HG03439 (cell line): ENCODE measurements around the gene TSPAN11.

ENCODE experiments used
- ATAC-seq: cut with Tn5 transposase; IDR thresholded peaks from one replicate; pipeline ENCODE4 v1.9.1; 2021; ENCODE audit warnings: mild to moderate bottlenecking, moderate library complexity; ENCODE audit not compliant: unreplicated experiment

Gene TSPAN11

DNA sequence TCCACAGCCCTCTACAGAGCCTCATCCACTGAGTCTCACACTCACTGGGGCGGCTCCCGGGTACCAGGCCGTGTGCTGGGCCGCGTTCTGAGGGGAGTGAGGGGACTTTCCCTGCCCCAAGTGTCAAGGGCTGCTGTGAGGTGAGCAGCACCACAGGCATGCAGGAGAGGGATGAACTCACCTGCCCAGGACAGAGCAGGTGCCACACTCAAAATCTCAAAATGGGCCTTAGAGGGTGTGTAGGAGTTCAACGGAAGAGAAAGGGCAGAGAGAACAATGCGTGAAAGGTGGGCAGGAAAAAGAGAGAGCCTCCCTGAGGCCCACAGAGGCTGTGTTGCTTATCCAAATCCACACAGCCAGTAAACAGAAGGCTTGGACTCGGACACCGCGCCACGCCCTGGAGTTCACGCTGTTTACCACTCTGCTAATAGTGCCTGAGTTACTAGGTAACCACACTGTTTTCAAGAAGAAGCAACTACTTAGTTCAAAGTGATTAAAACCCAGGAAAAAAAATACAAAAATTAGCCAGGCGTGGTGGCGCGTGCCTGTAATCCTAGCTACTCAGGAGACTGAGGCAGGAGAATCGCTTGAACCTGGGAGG lies 32.7 kb downstream of the TSPAN11 start:
- ATAC-seq = no peak

DNA sequence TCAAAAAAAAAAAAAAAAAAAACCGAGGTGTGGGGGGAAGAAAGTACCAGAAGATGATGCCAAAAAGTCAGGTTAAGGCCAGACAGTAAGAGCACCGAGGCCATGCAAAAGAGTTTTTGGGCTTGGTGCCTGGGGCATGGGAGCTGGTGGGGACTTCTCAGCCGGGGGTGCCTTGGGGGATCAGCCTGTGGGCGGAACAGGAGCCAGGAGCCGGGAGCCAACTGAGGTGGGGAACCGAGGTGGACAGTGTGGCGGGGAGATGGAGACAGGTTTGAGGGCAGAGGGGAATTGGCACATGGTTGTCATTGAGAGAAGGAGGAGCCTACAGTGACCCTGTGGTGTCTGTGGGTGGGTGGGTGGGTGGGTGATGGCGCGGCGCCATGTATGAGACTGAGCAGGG lies 33.2 kb downstream of the TSPAN11 start:
- ATAC-seq = no peak

DNA sequence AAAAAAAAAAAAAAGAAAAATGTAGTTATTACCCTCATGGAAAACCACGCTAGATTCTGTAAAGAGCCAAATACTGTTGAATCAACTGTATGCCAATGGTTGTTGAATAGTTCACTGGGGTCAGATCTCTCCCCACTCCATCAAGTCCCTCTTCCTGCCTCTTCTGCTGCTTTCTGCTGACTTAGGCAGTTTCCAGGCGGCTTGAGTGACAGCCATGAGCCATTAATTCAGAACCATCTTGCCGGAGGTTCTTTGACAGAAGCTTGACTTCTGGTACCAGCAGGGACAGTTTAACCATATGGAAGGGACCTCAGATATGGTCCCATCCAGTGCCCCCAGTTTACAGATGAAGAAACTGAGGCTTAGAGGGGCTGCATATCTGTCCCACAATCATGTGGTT lies 34.5 kb downstream of the TSPAN11 start:
- no peak for ATAC-seq

DNA sequence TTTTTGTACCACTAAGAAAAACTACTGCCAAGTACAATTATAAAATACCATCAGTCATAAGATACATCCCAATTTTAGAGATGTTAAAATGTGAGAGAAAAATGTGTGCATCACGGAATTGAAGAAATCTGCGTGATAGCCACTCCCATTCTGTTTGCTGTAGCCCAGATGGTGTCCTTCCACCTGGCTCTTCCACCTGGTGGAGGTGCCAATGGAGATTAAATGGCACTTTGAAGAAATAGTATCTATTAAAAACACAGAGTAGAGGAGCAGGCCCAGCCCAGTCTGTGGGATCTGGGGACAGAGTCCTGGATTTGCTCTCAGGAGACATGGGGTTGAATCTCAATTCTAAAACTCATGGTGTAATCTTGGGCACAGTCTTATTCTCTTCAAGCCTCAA lies 35.5 kb downstream of the TSPAN11 start:
- ATAC-seq = no peak

DNA sequence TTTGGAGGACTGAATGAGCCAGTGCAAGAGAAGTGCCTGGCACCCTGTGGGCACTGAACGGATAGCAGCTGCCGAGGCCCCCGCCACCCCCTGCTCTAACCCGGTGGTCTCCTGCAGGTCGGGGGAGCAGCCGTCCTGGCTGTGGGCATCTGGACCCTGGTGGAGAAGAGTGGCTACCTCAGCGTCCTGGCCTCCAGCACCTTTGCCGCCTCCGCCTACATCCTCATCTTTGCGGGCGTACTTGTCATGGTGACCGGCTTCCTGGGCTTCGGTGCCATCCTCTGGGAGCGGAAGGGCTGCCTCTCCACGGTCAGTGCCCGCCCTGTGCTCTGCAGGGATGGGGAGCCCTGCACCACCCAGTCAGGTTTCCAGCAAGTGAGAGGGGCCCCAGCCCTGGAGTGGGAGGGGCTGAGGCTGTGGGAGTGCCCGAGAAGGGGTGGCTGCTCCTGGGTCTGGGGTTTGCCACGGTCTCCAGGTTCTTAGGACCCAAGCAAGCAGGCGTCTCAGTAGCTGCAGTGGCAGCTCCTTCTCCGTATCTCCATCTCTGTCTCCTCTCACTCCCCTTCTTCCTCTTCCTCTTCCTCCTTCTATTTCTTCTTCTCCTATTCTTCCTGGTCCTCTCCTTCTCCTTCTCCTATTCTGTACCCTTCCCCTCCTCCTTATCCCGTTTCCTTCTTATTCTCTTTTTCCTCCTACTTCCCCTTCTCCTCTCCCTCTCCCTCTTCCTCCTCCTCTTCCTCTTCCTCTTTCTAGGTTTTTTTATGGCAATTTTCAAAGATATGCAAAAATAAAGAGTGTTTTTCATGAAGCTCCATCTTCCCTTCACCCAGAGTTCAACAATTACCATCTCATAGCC lies 37.4 kb downstream of the TSPAN11 start:
- no peak for ATAC-seq

DNA sequence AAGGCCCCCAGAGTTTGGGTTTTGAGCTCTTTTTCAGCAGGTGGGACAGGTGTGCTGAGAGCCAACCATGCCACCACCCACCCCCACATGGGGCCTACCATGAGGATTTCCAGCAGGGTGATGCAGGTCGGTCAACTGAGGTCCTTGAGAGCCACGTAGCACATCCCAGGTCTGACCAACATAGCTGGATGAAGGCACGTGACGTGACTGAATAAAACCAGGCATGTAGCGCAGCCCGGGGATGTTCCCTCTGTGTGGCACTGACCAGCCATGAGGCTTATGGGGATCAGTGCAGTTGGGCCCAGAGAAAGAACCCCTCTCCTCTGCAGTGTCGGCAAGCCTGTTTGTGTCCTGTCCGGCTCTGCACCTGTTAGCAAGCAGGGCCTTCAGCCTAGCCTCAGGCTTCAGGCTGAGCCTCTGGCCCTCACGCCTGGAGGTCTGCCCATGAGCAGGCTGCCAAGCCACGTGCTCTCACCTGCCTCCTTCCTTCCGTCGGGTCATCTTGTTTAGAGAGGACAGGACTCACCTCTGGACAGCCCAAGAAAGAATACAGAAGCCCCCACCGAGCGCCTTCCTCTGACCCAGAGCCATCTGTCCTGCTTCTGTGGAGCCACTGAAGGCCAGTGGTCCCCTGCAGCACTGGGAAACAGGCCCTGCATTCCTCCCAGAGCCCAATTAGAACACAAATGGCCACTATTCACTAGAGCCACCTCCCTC lies 38.5 kb downstream of the TSPAN11 start:
- no peak for ATAC-seq

DNA sequence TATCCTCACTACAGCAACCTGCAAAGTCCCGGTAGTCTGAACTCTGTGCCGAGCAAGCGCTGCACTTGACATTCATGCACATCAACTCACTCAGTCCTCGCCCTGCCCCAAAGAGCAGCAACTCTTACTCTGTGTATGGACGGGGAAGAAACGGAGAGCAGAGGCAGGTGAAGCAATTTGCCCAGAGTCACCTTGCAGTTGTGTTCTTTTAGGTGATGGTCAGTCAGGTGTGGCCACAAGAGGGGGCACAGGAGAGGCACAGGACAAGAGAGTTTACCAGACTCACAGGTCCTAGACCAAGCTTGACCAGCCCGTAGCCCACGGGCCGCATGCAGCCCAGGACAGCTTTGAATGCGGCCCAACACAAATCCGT lies 39.1 kb downstream of the TSPAN11 start:
- no peak for ATAC-seq

DNA sequence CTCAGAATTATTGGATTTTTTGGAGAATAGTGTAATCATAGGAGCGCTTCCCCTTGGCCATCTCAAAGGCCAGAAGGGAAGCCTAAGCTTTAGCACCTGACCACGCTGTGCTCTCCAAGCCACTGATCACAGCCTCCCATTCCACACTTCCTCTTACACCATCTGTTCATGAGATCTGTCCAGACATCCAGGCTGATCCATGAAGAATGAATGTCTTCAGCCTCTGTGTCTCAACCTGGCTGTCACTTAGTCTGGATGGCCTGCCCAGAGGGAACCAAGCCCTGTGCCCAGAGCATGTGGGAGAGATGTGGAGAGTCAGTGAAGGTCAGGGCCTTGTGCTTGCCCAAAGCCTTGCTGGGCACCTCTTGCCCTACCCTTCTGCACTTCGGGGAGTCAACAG lies 40.5 kb downstream of the TSPAN11 start:
- ATAC-seq = no peak

DNA sequence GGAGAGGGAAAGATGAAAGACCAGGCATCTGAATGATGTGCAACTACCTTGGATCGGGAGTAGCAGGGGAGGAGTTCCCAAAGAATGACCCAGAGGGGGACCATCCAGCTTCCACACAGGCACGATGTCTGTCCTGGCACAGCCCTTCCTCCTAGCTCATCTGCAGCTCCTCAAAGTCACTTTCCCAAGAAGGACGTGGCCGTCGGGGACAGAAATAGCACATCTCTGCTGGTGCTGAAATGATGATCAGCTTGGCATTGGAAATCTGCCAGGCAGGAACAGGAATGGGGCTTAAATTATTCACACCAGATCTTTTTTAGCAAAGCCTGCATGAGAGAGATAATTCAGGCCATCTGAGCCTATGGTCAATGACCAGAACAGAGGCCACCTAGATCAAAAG lies 41.7 kb downstream of the TSPAN11 start:
- ATAC-seq = no peak

DNA sequence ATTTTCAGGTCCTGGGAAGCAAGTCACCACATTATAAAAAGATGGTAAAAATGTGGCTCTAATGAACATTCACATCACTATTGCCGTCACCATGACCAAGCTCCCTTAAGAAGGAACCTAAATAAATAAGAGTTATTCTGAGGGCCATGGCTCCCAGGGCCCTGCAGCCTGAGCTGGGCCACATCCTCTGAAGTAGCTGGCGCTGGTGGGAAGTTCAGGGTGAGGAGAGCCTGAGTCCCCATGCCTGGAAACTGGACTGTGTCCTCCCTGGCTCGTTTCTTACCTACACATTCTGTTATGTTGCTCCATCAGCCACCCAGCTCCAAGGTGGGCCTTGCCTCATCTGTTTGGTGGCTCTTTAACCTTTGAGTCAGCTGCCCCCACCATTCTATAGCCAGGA lies 42.5 kb downstream of the TSPAN11 start:
- no peak for ATAC-seq

DNA sequence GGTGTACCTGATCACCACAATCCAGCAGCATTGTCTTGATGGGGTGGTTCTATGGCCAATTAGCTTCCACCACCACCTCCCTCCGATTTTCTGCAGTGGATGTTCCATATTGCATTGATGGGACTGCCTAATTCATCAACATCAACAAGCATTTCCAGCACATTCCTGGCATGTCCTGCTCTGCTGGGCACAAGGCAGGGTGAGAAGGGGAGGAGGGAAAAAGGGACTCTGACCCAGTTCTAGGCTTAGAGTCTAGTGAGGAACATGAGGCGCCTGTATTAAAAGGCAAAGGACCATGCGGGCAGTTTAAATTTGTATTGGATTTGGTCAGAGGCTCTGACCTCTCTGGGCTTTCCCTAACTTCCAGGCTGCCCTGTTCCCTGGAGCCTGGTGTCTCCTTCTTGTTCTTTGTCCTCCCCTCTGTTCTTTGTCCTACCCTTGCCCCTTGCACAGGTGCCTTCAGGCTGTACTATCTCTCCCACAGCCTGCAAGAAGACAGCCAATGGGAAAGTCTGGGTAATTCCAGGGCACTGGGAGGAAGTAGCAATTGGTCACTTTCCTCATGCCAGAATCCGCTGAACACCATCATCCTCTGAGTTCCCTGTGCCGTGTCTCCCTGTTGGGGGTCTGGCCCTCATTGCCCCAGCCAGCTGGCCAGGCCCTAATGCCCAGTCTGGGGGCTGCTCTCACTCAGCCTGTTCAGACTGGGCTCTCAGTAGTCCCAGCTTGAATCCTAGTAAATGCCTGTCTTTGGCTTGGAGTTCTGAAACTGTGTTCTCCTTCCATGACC lies 43.3 kb downstream of the TSPAN11 start:
- no peak for ATAC-seq

DNA sequence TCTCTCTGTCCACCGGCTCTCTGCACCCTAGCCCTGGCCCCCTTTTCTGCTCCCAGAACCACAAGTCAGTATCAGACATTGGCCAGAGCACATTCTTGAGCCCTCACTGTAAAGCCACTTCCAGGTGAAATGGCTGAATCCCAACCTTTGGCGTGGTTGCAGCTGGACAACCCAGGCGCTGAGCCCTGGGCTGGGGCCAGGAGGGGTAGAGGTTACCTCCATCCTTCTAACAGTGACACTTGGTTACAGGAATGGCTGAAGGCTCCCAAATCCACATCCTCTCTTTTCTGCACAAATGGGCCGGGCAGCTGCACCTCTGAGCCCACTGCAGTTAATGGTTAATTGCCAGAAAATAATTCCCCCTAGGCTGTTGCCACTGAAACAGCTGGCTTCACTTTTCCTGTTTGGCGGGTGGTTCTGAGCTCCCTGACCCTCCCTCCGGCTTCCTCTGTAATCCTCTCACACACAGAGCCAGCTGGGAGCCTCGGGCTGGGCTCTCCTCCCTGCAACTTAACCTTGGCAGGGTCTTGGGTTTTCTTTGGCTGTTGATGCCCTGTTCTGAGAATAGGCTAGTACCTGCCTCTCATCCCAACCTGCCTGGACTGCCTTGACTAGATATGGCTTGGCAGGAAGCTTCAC lies 44.1 kb downstream of the TSPAN11 start:
- ATAC-seq = no peak

DNA sequence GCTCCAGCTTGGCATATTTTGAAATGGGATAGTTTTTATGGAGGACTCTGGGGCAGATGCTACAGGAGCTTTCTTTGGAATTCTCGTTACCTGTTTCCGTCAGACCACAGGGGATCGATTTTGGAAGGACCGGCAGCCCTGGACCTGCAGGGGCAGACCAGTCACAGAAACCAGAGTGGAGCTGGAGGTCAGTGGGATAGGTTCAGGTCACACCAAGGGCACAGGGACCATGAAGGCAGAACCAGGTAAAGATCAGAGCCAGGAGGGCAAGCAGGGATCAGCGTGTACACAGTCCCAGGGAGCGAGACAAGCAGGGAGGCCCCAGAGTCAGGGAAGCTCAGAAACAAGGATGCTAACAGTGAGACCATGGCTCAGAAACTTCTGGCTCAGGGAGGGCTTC lies 45.5 kb downstream of the TSPAN11 start:
- ATAC-seq = no peak

DNA sequence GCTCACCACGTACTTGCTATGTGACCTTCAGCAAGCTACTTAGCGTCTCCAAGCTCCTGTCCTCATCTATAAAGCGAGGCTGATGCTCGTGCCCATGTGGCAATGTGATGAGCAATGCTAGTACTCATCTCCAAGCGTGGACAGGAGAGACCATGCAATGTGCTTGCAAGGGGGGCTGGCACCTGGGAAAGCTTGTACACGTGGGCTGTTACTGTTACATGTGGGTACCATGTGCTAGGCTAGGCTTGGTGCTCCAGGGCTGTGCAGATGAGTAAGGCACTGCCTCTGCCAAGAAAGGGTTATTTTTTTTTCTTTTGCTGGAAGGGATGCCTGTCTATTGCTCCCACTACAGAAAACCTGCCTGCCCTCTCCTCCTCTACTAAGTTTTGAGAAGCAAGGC lies 46.6 kb downstream of the TSPAN11 start:
- no peak for ATAC-seq

DNA sequence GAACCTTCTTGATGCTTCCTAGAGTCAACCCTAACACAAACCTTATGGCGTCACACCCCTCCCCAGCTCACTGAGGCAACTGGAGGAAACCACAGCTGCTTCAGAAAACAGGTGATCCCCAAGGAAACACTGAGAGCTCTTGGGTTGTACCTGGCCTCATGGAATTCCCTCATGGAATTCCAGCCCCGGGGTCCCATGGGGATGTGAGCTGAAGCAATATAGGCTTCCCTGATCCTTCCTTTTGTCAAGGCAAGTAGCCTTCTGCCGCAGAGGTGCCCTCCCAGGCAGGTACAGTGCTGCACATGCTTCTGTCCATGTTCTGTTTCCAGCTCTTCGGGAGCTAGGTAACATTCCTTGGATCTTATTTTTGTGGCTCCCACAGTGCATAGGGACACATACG lies 47.3 kb downstream of the TSPAN11 start:
- no peak for ATAC-seq

DNA sequence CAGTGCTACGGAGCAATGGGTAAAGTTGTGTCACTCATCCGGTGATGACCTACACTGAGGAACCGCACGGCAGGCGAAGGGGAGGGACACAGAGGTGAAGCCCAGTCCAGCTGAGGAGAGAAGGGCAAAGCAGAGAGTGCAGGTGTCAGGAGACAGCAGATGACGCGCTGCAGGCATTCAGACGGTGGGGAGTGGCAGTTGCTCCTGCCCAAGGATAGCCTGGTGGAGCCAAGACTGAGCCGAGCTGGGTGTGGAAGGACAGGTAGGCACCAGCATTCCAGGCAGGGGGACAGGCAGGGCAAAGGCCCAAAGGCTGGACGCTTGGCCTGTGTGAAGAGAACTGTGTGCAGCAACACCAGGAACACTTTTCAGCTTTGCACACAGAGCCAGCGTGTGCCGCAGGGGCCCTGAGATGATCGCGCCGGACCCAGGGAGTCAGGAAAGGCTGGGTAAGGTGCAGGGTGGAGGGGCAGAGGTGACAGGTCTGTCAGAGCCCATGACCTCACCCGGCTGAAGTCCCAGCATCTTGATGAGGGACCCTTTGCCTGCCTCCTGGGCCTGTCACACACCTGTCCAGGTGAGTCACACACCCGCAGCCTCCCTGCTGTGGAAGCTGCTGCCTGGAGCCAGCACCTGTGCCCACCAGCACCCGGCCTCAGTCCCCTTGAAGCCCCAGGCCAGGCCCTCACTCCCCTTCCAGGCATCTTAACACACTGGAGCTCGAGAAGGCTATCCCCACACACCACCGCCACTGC lies 48.4 kb downstream of the TSPAN11 start:
- no peak for ATAC-seq

DNA sequence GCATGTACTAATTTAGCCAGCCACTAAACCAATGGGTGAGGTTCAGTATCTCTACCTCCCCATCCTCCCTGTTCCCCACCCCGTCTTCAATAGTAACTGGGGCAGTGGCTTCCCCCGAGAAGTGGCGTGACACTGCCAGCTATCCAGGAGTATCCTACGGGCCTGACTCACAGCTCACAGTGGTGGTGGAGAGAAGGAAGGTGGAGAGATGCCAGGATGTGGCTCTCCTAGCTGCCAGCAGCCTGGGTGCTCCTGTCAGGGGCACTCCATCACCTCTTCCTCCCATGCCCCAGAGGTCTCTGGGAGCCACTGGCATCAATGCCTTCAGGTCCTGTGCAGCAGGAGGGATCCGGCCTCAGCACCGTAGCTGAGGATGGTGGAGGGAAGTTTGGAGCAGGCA lies 49.0 kb downstream of the TSPAN11 start:
- ATAC-seq = no peak

DNA sequence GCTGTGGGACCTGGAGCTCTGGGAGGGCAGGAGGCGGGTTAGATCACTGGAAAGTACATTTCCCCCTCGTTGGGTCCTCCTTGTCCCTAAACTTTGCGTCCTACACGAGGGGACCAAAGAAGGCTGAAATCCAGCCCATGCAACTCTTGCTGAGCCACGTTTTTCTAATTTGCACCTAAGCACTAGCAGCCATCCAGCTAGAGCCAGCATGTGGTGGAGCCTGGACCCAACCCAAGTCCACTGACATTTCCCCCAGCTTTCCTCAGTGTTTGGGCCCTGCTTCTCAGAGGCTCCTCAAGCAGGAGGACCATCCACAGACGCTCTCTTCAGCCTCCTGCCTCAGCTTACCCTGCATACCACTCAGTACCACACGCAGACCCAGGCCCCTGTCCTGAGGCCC lies 49.7 kb downstream of the TSPAN11 start:
- ATAC-seq = no peak

DNA sequence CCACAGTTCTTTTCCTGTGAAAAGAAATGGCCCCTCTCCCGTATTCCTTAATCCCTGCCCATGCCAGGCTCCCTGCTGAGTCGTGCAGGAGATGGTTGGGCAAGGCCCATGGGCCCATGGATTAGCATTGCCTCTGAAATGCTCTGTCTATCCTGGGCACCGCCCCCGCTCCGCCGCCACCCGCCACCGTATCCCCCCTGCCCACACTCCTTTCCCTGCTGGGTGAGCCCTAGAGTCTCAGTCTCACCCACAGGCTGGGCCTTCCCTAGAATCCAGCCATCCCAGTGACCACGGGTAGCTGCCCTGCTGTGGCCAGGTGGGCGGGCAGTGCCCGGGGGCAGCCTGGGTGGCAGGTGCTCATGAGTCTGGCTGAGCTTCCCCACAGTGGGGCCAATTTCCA lies 50.6 kb downstream of the TSPAN11 start:
- no peak for ATAC-seq
